Naive thymus-derived CD8-positive, alpha-beta T cell (primary cell): Measurements from ENCODE around the gene TMPRSS13. TPM values are rescaled to one million over a fixed set of nuclear protein-coding genes. Genes with fewer than 3 reads are reported as not detected.

Experiments
- ATAC-seq, 2 donors: fragments of 150-1000 bp; cut with Tn5 transposase in 1 of 2; sonication (Bioruptor Pico), chemical (Tn5 transposase) in 1 of 2; 1 replicate in 1 of 2; 2 replicates in 1 of 2; pipeline ENCODE4 v1.10.0; 2021; ENCODE audit warnings: mild to moderate bottlenecking in 2 of 2, moderate library complexity in 2 of 2
- POLR2A ChIA-PET: fragments of 350-600 bp; sonication (Branson Sonifier 250); formaldehyde crosslinking; loops from one replicate; lab custom pipeline; 2021; ENCODE audit warnings: antibody characterized with exemption; lab: Charles Lee
- DNase-seq, 10 donors: peaks; one replicate each; pipeline versions ENCODE4 v3.0.0 to v3.0.0-alpha.2; 2020 to 2022
- H3K27ac Mint-ChIP-seq, 10 donors: one replicate each; pipeline ENCODE4 v1.8.0; 2020 to 2022; ENCODE audit warnings: mild to moderate bottlenecking in 10 of 10, mixed read lengths in 10 of 10, moderate library complexity in 4 of 10, inconsistent platforms in 1 of 10
- H3K27me3 Mint-ChIP-seq, 5 donors: one replicate each; pipeline ENCODE4 v1.8.0; 2021 to 2022; ENCODE audit warnings: mixed read lengths in 5 of 5
- H3K36me3 Mint-ChIP-seq, 3 donors: one replicate each; pipeline ENCODE4 v1.8.0; 2020 to 2022; ENCODE audit warnings: mixed read lengths in 3 of 3, mild to moderate bottlenecking in 2 of 3, inconsistent platforms in 1 of 3
- H3K4me1 Mint-ChIP-seq, 4 donors: one replicate each; pipeline ENCODE4 v1.8.0; 2021 to 2022; ENCODE audit warnings: mixed read lengths in 4 of 4
- H3K4me3 Mint-ChIP-seq, 10 donors: one replicate each; pipeline ENCODE4 v1.8.0; 2020 to 2022; ENCODE audit warnings: mild to moderate bottlenecking in 10 of 10, mixed read lengths in 10 of 10, moderate library complexity in 6 of 10, inconsistent platforms in 1 of 10
- H3K9me3 Mint-ChIP-seq, 9 donors: one replicate each; pipeline ENCODE4 v1.8.0; 2020 to 2022; ENCODE audit warnings: mixed read lengths in 9 of 9, mild to moderate bottlenecking in 3 of 9, inconsistent platforms in 1 of 9, moderate library complexity in 1 of 9
- polyA plus RNA-seq, 3 donors: library from polyadenylated mRNA; unstranded; fragments of 300-500 nt; fragmentation: Illumina TruSeq; gene quantifications; one replicate each; pipeline ENCODE4 v1.2.3, GENCODE V29; 2021
- total RNA-seq, 8 experiments: library from RNA in 2 of 8; stranded (reverse) in 2 of 8; gene quantifications; one replicate each; pipeline ENCODE4 v1.2.3 and lab custom pipeline; 2021 to 2026

The TMPRSS13 gene
- total and polyA plus RNA-seq, 5 experiments from 2014 or later = 0.05 to 9.2 (median 1.5) TPM

GRCh38 chr11:117908109-117908895 lies 20.9 kb downstream of the TMPRSS13 start:
- no peak overlapping the region for H3K4me3 Mint-ChIP-seq
- no peaks in the 10 kb centered on the region for H3K9me3 Mint-ChIP-seq
- peaks cover 0 to 10% (median 3%) of the 10 kb centered on the region in 4 donors for H3K4me1 Mint-ChIP-seq
- H3K27me3 Mint-ChIP-seq = no peaks in the 10 kb centered on the region
- DNase-seq = no peak
- POLR2A ChIA-PET = interaction anchor here (0.6 kb wide), 1 partner anchor 28 kb away, joined by 4 read pairs; no protein-coding TSS in a partner anchor
- H3K27ac Mint-ChIP-seq = peak overlapping the region in 2 of 10 donors; percentile 17 to 82
- H3K36me3 Mint-ChIP-seq = peaks cover 0 to 3% (median 0%) of the 10 kb centered on the region in 3 donors
- no peak for ATAC-seq

- Mint-ChIP-seq H3K27ac (peak overlapping the region in 1 of 10 donors; percentile 17), H3K4me3 (no peak overlapping the region), H3K36me3 (peaks cover 0 to 3% (median 0%) of the 10 kb centered on the region in 3 donors), H3K4me1 (peaks cover 0 to 10% (median 3%) of the 10 kb centered on the region in 4 donors), H3K9me3 (no peaks in the 10 kb centered on the region), H3K27me3 (no peaks in the 10 kb centered on the region)
- ATAC-seq = peak; percentile 47 to 82
- POLR2A ChIA-PET = interaction anchor here (0.6 kb wide), 1 partner anchor 28 kb away, joined by 4 read pairs; no protein-coding TSS in a partner anchor
- DNase-seq = peak in 7 of 10 donors; percentile 8 to 32 (median 17)
Measured at GRCh38 chr11:117907276-117908108, 21.7 kb downstream of the TMPRSS13 start.

- no peak for ATAC-seq
- peaks cover 0 to 10% (median 3%) of the 10 kb centered on the region in 4 donors for H3K4me1 Mint-ChIP-seq
Measured at GRCh38 chr11:117906710-117907109, 22.5 kb downstream of the TMPRSS13 start.

GRCh38 chr11:117906126-117906525 lies 23.1 kb downstream of the TMPRSS13 start:
- no peak overlapping the region for H3K27ac Mint-ChIP-seq
- no peaks in the 10 kb centered on the region for H3K9me3 Mint-ChIP-seq

More at GRCh38 chr11:117906710-117907109, 22.5 kb downstream of the TMPRSS13 start:
- H3K27me3 Mint-ChIP-seq = no peaks in the 10 kb centered on the region
- H3K27ac Mint-ChIP-seq = no peak overlapping the region
- no peak overlapping the region for H3K4me3 Mint-ChIP-seq
- peaks cover 0 to 5% (median 0%) of the 10 kb centered on the region in 3 donors for H3K36me3 Mint-ChIP-seq
- no peak for DNase-seq
- POLR2A ChIA-PET = no interaction called here
- H3K9me3 Mint-ChIP-seq = no peaks in the 10 kb centered on the region

GRCh38 chr11:117905524-117905923 lies 23.7 kb downstream of the TMPRSS13 start:
- no peaks in the 10 kb centered on the region for H3K9me3 Mint-ChIP-seq
- peaks cover 0 to 5% (median 0%) of the 10 kb centered on the region in 3 donors for H3K36me3 Mint-ChIP-seq
- H3K4me1 Mint-ChIP-seq = peaks cover 0 to 10% (median 4%) of the 10 kb centered on the region in 4 donors
- H3K27me3 Mint-ChIP-seq = no peaks in the 10 kb centered on the region
- no peak for ATAC-seq
- H3K27ac Mint-ChIP-seq = peak overlapping the region in 1 of 10 donors; percentile 79
- no peak for DNase-seq
- POLR2A ChIA-PET = no interaction called here
- H3K4me3 Mint-ChIP-seq = no peak overlapping the region

More at GRCh38 chr11:117906126-117906525, 23.1 kb downstream of the TMPRSS13 start:
- Mint-ChIP-seq H3K4me3 (no peak overlapping the region), H3K4me1 (peaks cover 0 to 10% (median 3%) of the 10 kb centered on the region in 4 donors), H3K27me3 (no peaks in the 10 kb centered on the region), H3K36me3 (peaks cover 0 to 5% (median 0%) of the 10 kb centered on the region in 3 donors)
- no peak for DNase-seq
- no peak for ATAC-seq
- POLR2A ChIA-PET = no interaction called here

- peaks cover 0 to 5% (median 0%) of the 10 kb centered on the region in 3 donors for H3K36me3 Mint-ChIP-seq
- POLR2A ChIA-PET = no interaction called here
- H3K4me3 Mint-ChIP-seq = no peak overlapping the region
- no peaks in the 10 kb centered on the region for H3K9me3 Mint-ChIP-seq
- ATAC-seq = no peak
- H3K4me1 Mint-ChIP-seq = peaks cover 0 to 16% (median 12%) of the 10 kb centered on the region in 4 donors
- no peaks in the 10 kb centered on the region for H3K27me3 Mint-ChIP-seq
- H3K27ac Mint-ChIP-seq = no peak overlapping the region
- no peak for DNase-seq
Measured at GRCh38 chr11:117903505-117904382, 25.5 kb downstream of the TMPRSS13 start.

GRCh38 chr11:117902001-117902845 lies 27.0 kb downstream of the TMPRSS13 start:
- Mint-ChIP-seq H3K4me3 (no peak overlapping the region), H3K27ac (peak overlapping the region in 1 of 10 donors; percentile 26), H3K9me3 (no peaks in the 10 kb centered on the region), H3K36me3 (peaks cover 0 to 2% (median 0%) of the 10 kb centered on the region in 3 donors), H3K27me3 (peaks cover 0 to 2% (median 0%) of the 10 kb centered on the region in 5 donors), H3K4me1 (peaks cover 0 to 15% (median 4%) of the 10 kb centered on the region in 4 donors)
- DNase-seq = no peak
- ATAC-seq = no peak
- POLR2A ChIA-PET = interaction anchor here (0.7 kb wide), 1 partner anchor 10 kb away, joined by 4 read pairs; no protein-coding TSS in a partner anchor

GRCh38 chr11:117901601-117902000 lies 27.6 kb downstream of the TMPRSS13 start:
- no peak for DNase-seq
- POLR2A ChIA-PET = interaction anchor here (0.7 kb wide), 1 partner anchor 10 kb away, joined by 4 read pairs; no protein-coding TSS in a partner anchor
- Mint-ChIP-seq H3K27me3 (peaks cover 0 to 8% (median 2%) of the 10 kb centered on the region in 5 donors), H3K4me3 (no peak overlapping the region), H3K27ac (no peak overlapping the region), H3K4me1 (peaks cover 0 to 15% (median 4%) of the 10 kb centered on the region in 4 donors), H3K9me3 (no peaks in the 10 kb centered on the region), H3K36me3 (peaks cover 0 to 2% (median 0%) of the 10 kb centered on the region in 3 donors)
- no peak for ATAC-seq

- POLR2A ChIA-PET = interaction anchor here (0.7 kb wide), 1 partner anchor 11 kb away, joined by 4 read pairs; no protein-coding TSS in a partner anchor
- Mint-ChIP-seq H3K36me3 (peaks cover 0 to 2% (median 0%) of the 10 kb centered on the region in 3 donors), H3K4me1 (peaks cover 0 to 15% (median 4%) of the 10 kb centered on the region in 4 donors), H3K27ac (no peak overlapping the region), H3K4me3 (no peak overlapping the region), H3K27me3 (peaks cover 0 to 15% (median 6%) of the 10 kb centered on the region in 5 donors), H3K9me3 (no peaks in the 10 kb centered on the region)
- no peak for ATAC-seq
- DNase-seq = no peak
Measured at GRCh38 chr11:117900720-117901440, 28.3 kb downstream of the TMPRSS13 start.

GRCh38 chr11:117900121-117900648 lies 29.0 kb downstream of the TMPRSS13 start:
- peaks cover 0 to 2% (median 0%) of the 10 kb centered on the region in 3 donors for H3K36me3 Mint-ChIP-seq
- peaks cover 0 to 16% (median 6%) of the 10 kb centered on the region in 5 donors for H3K27me3 Mint-ChIP-seq
- H3K4me1 Mint-ChIP-seq = peaks cover 0 to 15% (median 4%) of the 10 kb centered on the region in 4 donors
- DNase-seq (no peak), ATAC-seq (peak in 1 of 2 donors; percentile 37)
- no peaks in the 10 kb centered on the region for H3K9me3 Mint-ChIP-seq
- POLR2A ChIA-PET = no interaction called here
- H3K4me3 Mint-ChIP-seq = no peak overlapping the region
- H3K27ac Mint-ChIP-seq = no peak overlapping the region
